ENCODE results near the gene RNF26.

DNA sequence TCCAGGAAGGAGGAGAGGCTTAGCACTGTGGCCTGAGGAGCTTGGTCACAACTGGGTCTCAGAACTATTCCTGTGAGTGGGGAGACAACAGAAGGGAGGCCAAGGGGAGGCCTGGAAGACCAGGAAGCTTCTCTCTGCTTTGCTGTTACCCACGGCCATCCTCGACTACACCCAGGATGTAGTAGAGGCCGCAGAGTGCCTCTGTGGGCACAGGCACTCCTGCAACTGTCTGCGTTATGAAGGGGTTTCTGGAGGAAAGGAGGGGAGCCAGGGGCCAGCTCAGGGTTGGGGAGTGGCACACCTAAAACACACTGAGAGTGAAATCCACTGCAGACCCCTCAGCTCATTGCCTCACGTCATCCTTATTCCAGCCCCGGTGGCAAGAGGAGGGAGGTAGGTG lies 16.0 kb downstream of the RNF26 start:
- TF ChIP-seq, protein P1, sequence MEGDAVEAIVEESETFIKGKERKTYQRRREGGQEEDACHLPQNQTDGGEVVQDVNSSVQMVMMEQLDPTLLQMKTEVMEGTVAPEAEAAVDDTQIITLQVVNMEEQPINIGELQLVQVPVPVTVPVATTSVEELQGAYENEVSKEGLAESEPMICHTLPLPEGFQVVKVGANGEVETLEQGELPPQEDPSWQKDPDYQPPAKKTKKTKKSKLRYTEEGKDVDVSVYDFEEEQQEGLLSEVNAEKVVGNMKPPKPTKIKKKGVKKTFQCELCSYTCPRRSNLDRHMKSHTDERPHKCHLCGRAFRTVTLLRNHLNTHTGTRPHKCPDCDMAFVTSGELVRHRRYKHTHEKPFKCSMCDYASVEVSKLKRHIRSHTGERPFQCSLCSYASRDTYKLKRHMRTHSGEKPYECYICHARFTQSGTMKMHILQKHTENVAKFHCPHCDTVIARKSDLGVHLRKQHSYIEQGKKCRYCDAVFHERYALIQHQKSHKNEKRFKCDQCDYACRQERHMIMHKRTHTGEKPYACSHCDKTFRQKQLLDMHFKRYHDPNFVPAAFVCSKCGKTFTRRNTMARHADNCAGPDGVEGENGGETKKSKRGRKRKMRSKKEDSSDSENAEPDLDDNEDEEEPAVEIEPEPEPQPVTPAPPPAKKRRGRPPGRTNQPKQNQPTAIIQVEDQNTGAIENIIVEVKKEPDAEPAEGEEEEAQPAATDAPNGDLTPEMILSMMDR (IDR thresholded peaks at IDR 0.05 in 2 of 3, conservative IDR thresholded peaks at IDR 0.05 in 1 of 3; ENCODE audit: borderline replicate concordance in 1 of 3, insufficient read depth in 1 of 3, low read depth in 2 of 3, low read length in 2 of 3): no peak
- TF ChIP-seq, protein P2, sequence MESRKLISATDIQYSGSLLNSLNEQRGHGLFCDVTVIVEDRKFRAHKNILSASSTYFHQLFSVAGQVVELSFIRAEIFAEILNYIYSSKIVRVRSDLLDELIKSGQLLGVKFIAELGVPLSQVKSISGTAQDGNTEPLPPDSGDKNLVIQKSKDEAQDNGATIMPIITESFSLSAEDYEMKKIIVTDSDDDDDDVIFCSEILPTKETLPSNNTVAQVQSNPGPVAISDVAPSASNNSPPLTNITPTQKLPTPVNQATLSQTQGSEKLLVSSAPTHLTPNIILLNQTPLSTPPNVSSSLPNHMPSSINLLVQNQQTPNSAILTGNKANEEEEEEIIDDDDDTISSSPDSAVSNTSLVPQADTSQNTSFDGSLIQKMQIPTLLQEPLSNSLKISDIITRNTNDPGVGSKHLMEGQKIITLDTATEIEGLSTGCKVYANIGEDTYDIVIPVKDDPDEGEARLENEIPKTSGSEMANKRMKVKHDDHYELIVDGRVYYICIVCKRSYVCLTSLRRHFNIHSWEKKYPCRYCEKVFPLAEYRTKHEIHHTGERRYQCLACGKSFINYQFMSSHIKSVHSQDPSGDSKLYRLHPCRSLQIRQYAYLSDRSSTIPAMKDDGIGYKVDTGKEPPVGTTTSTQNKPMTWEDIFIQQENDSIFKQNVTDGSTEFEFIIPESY (IDR thresholded peaks at IDR 0.05; ENCODE audit: extremely low read depth, insufficient replicate concordance, low read length): no peak
- TF ChIP-seq, protein P3, sequence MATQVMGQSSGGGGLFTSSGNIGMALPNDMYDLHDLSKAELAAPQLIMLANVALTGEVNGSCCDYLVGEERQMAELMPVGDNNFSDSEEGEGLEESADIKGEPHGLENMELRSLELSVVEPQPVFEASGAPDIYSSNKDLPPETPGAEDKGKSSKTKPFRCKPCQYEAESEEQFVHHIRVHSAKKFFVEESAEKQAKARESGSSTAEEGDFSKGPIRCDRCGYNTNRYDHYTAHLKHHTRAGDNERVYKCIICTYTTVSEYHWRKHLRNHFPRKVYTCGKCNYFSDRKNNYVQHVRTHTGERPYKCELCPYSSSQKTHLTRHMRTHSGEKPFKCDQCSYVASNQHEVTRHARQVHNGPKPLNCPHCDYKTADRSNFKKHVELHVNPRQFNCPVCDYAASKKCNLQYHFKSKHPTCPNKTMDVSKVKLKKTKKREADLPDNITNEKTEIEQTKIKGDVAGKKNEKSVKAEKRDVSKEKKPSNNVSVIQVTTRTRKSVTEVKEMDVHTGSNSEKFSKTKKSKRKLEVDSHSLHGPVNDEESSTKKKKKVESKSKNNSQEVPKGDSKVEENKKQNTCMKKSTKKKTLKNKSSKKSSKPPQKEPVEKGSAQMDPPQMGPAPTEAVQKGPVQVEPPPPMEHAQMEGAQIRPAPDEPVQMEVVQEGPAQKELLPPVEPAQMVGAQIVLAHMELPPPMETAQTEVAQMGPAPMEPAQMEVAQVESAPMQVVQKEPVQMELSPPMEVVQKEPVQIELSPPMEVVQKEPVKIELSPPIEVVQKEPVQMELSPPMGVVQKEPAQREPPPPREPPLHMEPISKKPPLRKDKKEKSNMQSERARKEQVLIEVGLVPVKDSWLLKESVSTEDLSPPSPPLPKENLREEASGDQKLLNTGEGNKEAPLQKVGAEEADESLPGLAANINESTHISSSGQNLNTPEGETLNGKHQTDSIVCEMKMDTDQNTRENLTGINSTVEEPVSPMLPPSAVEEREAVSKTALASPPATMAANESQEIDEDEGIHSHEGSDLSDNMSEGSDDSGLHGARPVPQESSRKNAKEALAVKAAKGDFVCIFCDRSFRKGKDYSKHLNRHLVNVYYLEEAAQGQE (IDR thresholded peaks at IDR 0.05; ENCODE audit: low read depth): no peak

Measured in HCT116 (cell line).